ENCODE measurements around the gene TBXAS1. TPM values are rescaled to one million over a fixed set of nuclear protein-coding genes. Genes with fewer than 3 reads are reported as not detected.

TBXAS1 gene
- total RNA-seq, 5 donors from 2014 or later (not counting 1 experiment from before 2014, with no cell fraction given): 5.2 to 14.2 (median 7.3) TPM

GRCh38 chr7:139885511-139885910, 56.4 kb downstream of the TBXAS1 start:
- no peak for DNase-seq
- no peak overlapping the region for H3K4me3 Mint-ChIP-seq
- H3K4me1 Mint-ChIP-seq: peaks cover 0 to 3% (median 0%) of the 10 kb centered on the region in 3 donors
- ATAC-seq (replicated peaks in 1 of 4): no peak
- no peak overlapping the region for H3K27ac ChIP-seq (ENCODE audit: low read length)
- no peaks in the 10 kb centered on the region for H3K27me3 ChIP-seq (replicated peaks in 1 of 2; ENCODE audit: control insufficient read depth in 2 of 2, extremely low read depth in 1 of 2, insufficient read depth in 2 of 2, low read length in 1 of 2)
- no peak overlapping the region for H3K4me3 ChIP-seq (ENCODE audit: control insufficient read depth in 1 of 2, extremely low read depth in 1 of 2, low read length in 1 of 2)
- H3K27ac Mint-ChIP-seq: no peak overlapping the region
- H3K27me3 Mint-ChIP-seq: no peaks in the 10 kb centered on the region
- H3K36me3 ChIP-seq (ENCODE audit: control insufficient read depth in 2 of 2, extremely low read depth in 1 of 2, insufficient read depth in 1 of 2, low read length in 1 of 2): no peaks in the 10 kb centered on the region
- no peaks in the 10 kb centered on the region for H3K9me3 ChIP-seq
- H3K36me3 Mint-ChIP-seq: peaks cover 17% of the 10 kb centered on the region
- ChIA-PET POLR2A (interaction anchor here in 1 of 2 donors (0.6 kb wide), 1 partner anchor 173 kb away, joined by 5 read pairs; no protein-coding TSS in a partner anchor), CTCF (no interaction called here)
- H3K4me1 ChIP-seq (ENCODE audit: control insufficient read depth in 1 of 2, extremely low read depth in 1 of 2, insufficient read depth in 2 of 2, low read length in 2 of 2): no peaks in the 10 kb centered on the region
- H3K9me3 Mint-ChIP-seq: no peaks in the 10 kb centered on the region

GRCh38 chr7:139886206-139886605, 57.1 kb downstream of the TBXAS1 start:
- Histone ChIP-seq H3K27ac (ENCODE audit: low read length) (no peak overlapping the region), H3K36me3 (ENCODE audit: control insufficient read depth in 2 of 2, extremely low read depth in 1 of 2, insufficient read depth in 1 of 2, low read length in 1 of 2) (no peaks in the 10 kb centered on the region), H3K4me1 (ENCODE audit: control insufficient read depth in 1 of 2, extremely low read depth in 1 of 2, insufficient read depth in 2 of 2, low read length in 2 of 2) (no peaks in the 10 kb centered on the region), H3K27me3 (replicated peaks in 1 of 2; ENCODE audit: control insufficient read depth in 2 of 2, extremely low read depth in 1 of 2, insufficient read depth in 2 of 2, low read length in 1 of 2) (no peaks in the 10 kb centered on the region), H3K4me3 (ENCODE audit: control insufficient read depth in 1 of 2, extremely low read depth in 1 of 2, low read length in 1 of 2) (no peak overlapping the region), H3K9me3 (no peaks in the 10 kb centered on the region)
- peaks cover 0 to 3% (median 0%) of the 10 kb centered on the region in 3 donors for H3K4me1 Mint-ChIP-seq
- H3K27ac Mint-ChIP-seq: no peak overlapping the region
- WGBS (ENCODE audit: insufficient coverage): no CpG with 5 or more reads among the region's 2 CpGs
- H3K36me3 Mint-ChIP-seq: peaks cover 21% of the 10 kb centered on the region
- ATAC-seq (replicated peaks in 1 of 4): no peak
- H3K4me3 Mint-ChIP-seq: no peak overlapping the region
- H3K9me3 Mint-ChIP-seq: no peaks in the 10 kb centered on the region
- no peaks in the 10 kb centered on the region for H3K27me3 Mint-ChIP-seq
- ChIA-PET POLR2A (no interaction called here), CTCF (no interaction called here)
- peak in 1 of 35 experiments; percentile 14 for DNase-seq

DNA sequence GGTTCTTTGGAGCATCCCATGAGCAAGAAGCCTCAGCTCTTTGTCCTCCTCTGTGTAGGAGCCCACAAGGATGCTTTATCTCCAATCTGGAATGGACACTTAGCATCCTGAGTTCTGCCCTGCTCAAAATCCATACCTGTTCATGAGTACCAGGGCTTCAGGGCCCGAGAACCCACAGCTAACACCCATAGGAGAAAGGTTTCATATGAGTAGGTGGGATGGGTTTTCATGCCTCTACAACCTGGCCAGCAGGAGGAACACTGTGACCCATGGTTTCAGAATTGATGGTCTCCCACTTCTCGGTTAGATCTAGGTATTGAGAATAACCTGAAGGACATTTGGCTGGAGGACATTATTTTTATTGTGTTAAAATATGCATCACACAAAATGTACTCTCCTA, 57.8 kb downstream of the TBXAS1 start:
- H3K9me3 ChIP-seq: no peaks in the 10 kb centered on the region
- no peaks in the 10 kb centered on the region for H3K27me3 ChIP-seq (replicated peaks in 1 of 2; ENCODE audit: control insufficient read depth in 2 of 2, extremely low read depth in 1 of 2, insufficient read depth in 2 of 2, low read length in 1 of 2)
- no peaks in the 10 kb centered on the region for H3K4me1 ChIP-seq (ENCODE audit: control insufficient read depth in 1 of 2, extremely low read depth in 1 of 2, insufficient read depth in 2 of 2, low read length in 2 of 2)
- H3K4me3 ChIP-seq (ENCODE audit: control insufficient read depth in 1 of 2, extremely low read depth in 1 of 2, low read length in 1 of 2): no peak overlapping the region
- CTCF ChIA-PET: no interaction called here
- Mint-ChIP-seq H3K27ac (no peak overlapping the region), H3K4me3 (no peak overlapping the region), H3K9me3 (no peaks in the 10 kb centered on the region), H3K27me3 (no peaks in the 10 kb centered on the region), H3K4me1 (peaks cover 0 to 3% (median 0%) of the 10 kb centered on the region in 3 donors), H3K36me3 (peaks cover 19% of the 10 kb centered on the region)
- POLR2A ChIA-PET: no interaction called here
- no CpG with 5 or more reads among the region's 2 CpGs for WGBS (ENCODE audit: insufficient coverage)
- DNase-seq (no peak), ATAC-seq (replicated peaks in 1 of 4) (no peak)
- no peak overlapping the region for H3K27ac ChIP-seq (ENCODE audit: low read length)
- H3K36me3 ChIP-seq (ENCODE audit: control insufficient read depth in 2 of 2, extremely low read depth in 1 of 2, insufficient read depth in 1 of 2, low read length in 1 of 2): no peaks in the 10 kb centered on the region

DNA sequence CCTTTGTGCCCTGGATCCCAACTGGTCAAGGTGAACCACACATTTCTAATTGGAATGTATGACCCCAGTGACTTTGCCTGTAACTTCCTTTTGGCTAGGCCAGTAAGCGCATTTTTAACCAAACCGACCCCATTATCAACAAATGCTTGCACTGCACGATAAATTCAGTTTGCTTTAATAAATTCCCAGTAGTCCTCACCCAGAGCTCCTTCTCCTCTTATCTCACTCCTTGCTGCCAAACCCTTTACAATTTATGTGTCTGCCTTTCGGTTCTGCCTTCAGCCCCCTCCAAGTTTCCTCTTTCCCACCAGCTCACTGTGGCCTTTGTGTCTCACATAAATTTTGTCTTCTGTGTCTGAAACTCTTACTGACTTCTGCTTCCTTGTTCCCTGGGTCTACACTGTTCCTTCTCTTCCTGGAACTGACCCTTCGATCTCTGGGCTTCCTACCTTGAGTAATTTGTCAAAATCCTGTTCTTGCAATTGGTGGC, 59.0 kb downstream of the TBXAS1 start:
- Mint-ChIP-seq H3K27ac (no peak overlapping the region), H3K4me1 (peaks cover 0 to 3% (median 0%) of the 10 kb centered on the region in 3 donors), H3K4me3 (no peak overlapping the region), H3K36me3 (peaks cover 15% of the 10 kb centered on the region), H3K27me3 (no peaks in the 10 kb centered on the region), H3K9me3 (no peaks in the 10 kb centered on the region)
- WGBS (ENCODE audit: insufficient coverage): 85% methylated on average over 5 of the region's 5 CpGs
- Histone ChIP-seq H3K9me3 (no peaks in the 10 kb centered on the region), H3K4me3 (ENCODE audit: control insufficient read depth in 1 of 2, extremely low read depth in 1 of 2, low read length in 1 of 2) (no peak overlapping the region), H3K36me3 (ENCODE audit: control insufficient read depth in 2 of 2, extremely low read depth in 1 of 2, insufficient read depth in 1 of 2, low read length in 1 of 2) (no peaks in the 10 kb centered on the region), H3K27me3 (replicated peaks in 1 of 2; ENCODE audit: control insufficient read depth in 2 of 2, extremely low read depth in 1 of 2, insufficient read depth in 2 of 2, low read length in 1 of 2) (peaks cover 0 to 2% of the 10 kb centered on the region in 2 experiments), H3K27ac (ENCODE audit: low read length) (no peak overlapping the region), H3K4me1 (ENCODE audit: control insufficient read depth in 1 of 2, extremely low read depth in 1 of 2, insufficient read depth in 2 of 2, low read length in 2 of 2) (no peaks in the 10 kb centered on the region)
- CTCF ChIA-PET: no interaction called here
- no peak for ATAC-seq (replicated peaks in 1 of 4)
- POLR2A ChIA-PET: no interaction called here
- no peak for DNase-seq

- H3K36me3 Mint-ChIP-seq: peaks cover 15% of the 10 kb centered on the region
- no peaks in the 10 kb centered on the region for H3K9me3 Mint-ChIP-seq
- H3K27me3 ChIP-seq (replicated peaks in 1 of 2; ENCODE audit: control insufficient read depth in 2 of 2, extremely low read depth in 1 of 2, insufficient read depth in 2 of 2, low read length in 1 of 2): peaks cover 0 to 7% of the 10 kb centered on the region in 2 experiments
- no peak overlapping the region for H3K27ac Mint-ChIP-seq
- peaks cover 0 to 3% (median 0%) of the 10 kb centered on the region in 3 donors for H3K4me1 Mint-ChIP-seq
- DNase-seq: no peak
- H3K4me3 ChIP-seq (ENCODE audit: control insufficient read depth in 1 of 2, extremely low read depth in 1 of 2, low read length in 1 of 2): no peak overlapping the region
- H3K4me3 Mint-ChIP-seq: no peak overlapping the region
- CTCF ChIA-PET: interaction anchor here in 1 of 2 donors (0.7 to 0.8 kb wide), 2 partner anchors 11 to 142 kb away, joined by 3 to 5 read pairs; no protein-coding TSS in a partner anchor
- no peaks in the 10 kb centered on the region for H3K27me3 Mint-ChIP-seq
- no peaks in the 10 kb centered on the region for H3K36me3 ChIP-seq (ENCODE audit: control insufficient read depth in 2 of 2, extremely low read depth in 1 of 2, insufficient read depth in 1 of 2, low read length in 1 of 2)
- WGBS (ENCODE audit: insufficient coverage): 100% methylated on average over 1 of the region's 5 CpGs
- H3K27ac ChIP-seq (ENCODE audit: low read length): no peak overlapping the region
- no peaks in the 10 kb centered on the region for H3K9me3 ChIP-seq
- no peaks in the 10 kb centered on the region for H3K4me1 ChIP-seq (ENCODE audit: control insufficient read depth in 1 of 2, extremely low read depth in 1 of 2, insufficient read depth in 2 of 2, low read length in 2 of 2)
- POLR2A ChIA-PET: interaction anchor here in 1 of 2 donors (0.7 kb wide), 1 partner anchor 105 kb away, joined by 6 read pairs; no protein-coding TSS in a partner anchor
- no peak for ATAC-seq (replicated peaks in 1 of 4)
Measured at GRCh38 chr7:139889186-139889871, 60.3 kb downstream of the TBXAS1 start.

- Histone ChIP-seq H3K27ac (ENCODE audit: low read length) (no peak overlapping the region), H3K4me1 (ENCODE audit: control insufficient read depth in 1 of 2, extremely low read depth in 1 of 2, insufficient read depth in 2 of 2, low read length in 2 of 2) (no peaks in the 10 kb centered on the region), H3K9me3 (no peaks in the 10 kb centered on the region), H3K4me3 (ENCODE audit: control insufficient read depth in 1 of 2, extremely low read depth in 1 of 2, low read length in 1 of 2) (no peak overlapping the region), H3K27me3 (replicated peaks in 1 of 2; ENCODE audit: control insufficient read depth in 2 of 2, extremely low read depth in 1 of 2, insufficient read depth in 2 of 2, low read length in 1 of 2) (peaks cover 0 to 12% of the 10 kb centered on the region in 2 experiments), H3K36me3 (ENCODE audit: control insufficient read depth in 2 of 2, extremely low read depth in 1 of 2, insufficient read depth in 1 of 2, low read length in 1 of 2) (peaks cover 0 to 2% of the 10 kb centered on the region in 2 donors)
- H3K9me3 Mint-ChIP-seq: no peaks in the 10 kb centered on the region
- DNase-seq (no peak), ATAC-seq (replicated peaks in 1 of 4) (no peak)
- peaks cover 8% of the 10 kb centered on the region for H3K36me3 Mint-ChIP-seq
- no peak overlapping the region for H3K27ac Mint-ChIP-seq
- peaks cover 0 to 7% of the 10 kb centered on the region in 2 donors for H3K27me3 Mint-ChIP-seq
- POLR2A ChIA-PET: interaction anchor here in 1 of 2 donors (0.6 kb wide), 1 partner anchor 21 kb away, joined by 3 read pairs; no protein-coding TSS in a partner anchor
- no peak overlapping the region for H3K4me3 Mint-ChIP-seq
- H3K4me1 Mint-ChIP-seq: peaks cover 0 to 7% (median 6%) of the 10 kb centered on the region in 3 donors
- WGBS (ENCODE audit: insufficient coverage): no CpG with 5 or more reads among the region's 1 CpG
- CTCF ChIA-PET: no interaction called here
Measured at GRCh38 chr7:139893461-139893860, 64.4 kb downstream of the TBXAS1 start.

Data from T-cell (primary cell).